K562 (cell line): Measurements from ENCODE around the gene IFT122.

ENCODE experiments used
- CEBPB ChIP-seq: fragments of 450-650 bp; IDR thresholded peaks from 2 replicates; pipeline ENCODE4 v1.6.1; 2016; ENCODE audit warnings: missing genetic modification characterization, missing compliant biosample characterization
- GABPB1 ChIP-seq: sonication (generic); formaldehyde crosslinking; IDR thresholded peaks from 2 replicates; pipeline ENCODE4 v1.8.0; 2022; ENCODE audit warnings: mild to moderate bottlenecking, missing genetic modification reagents
- POLR2G ChIP-seq: fragments of 200-400 bp; formaldehyde crosslinking; IDR thresholded peaks from 2 replicates; pipeline ENCODE4 v1.6.1; 2017; ENCODE audit warnings: low read depth, mild to moderate bottlenecking, antibody characterized with exemption, low read length, moderate library complexity
- SRSF1 ChIP-seq: fragments of 200-400 bp; formaldehyde crosslinking; IDR thresholded peaks from 2 replicates; pipeline ENCODE4 v1.6.1; 2017; ENCODE audit warnings: mild to moderate bottlenecking, low read depth, low read length, moderate library complexity
- ZBTB7A ChIP-seq: IDR thresholded peaks from 2 replicates; pipeline ENCODE4 v1.6.1; 2011; ENCODE audit warnings: low read depth, mild to moderate bottlenecking, low read length, moderate library complexity, borderline replicate concordance; ENCODE audit not compliant: control insufficient read depth
- TF ChIP-seq, protein P1 (sequence below), 3 experiments: IDR thresholded peaks in 2 of 3; conservative IDR thresholded peaks in 1 of 3; 2 replicates each; pipeline ENCODE4 v1.5.1; 2011 to 2012; ENCODE audit warnings: low read length in 3 of 3, mild to moderate bottlenecking in 3 of 3, control low read depth in 2 of 3, improper control_type of control experiment in 1 of 3, inconsistent platforms in 1 of 3, low read depth in 1 of 3, mixed read lengths in 1 of 3, moderate library complexity in 1 of 3; ENCODE audit not compliant: insufficient read depth in 2 of 3

GRCh38 chr3:129567176-129567705, 127.2 kb downstream of the IFT122 start:
- TF ChIP-seq CEBPB (tag), result no peak
- TF ChIP-seq, protein P1, sequence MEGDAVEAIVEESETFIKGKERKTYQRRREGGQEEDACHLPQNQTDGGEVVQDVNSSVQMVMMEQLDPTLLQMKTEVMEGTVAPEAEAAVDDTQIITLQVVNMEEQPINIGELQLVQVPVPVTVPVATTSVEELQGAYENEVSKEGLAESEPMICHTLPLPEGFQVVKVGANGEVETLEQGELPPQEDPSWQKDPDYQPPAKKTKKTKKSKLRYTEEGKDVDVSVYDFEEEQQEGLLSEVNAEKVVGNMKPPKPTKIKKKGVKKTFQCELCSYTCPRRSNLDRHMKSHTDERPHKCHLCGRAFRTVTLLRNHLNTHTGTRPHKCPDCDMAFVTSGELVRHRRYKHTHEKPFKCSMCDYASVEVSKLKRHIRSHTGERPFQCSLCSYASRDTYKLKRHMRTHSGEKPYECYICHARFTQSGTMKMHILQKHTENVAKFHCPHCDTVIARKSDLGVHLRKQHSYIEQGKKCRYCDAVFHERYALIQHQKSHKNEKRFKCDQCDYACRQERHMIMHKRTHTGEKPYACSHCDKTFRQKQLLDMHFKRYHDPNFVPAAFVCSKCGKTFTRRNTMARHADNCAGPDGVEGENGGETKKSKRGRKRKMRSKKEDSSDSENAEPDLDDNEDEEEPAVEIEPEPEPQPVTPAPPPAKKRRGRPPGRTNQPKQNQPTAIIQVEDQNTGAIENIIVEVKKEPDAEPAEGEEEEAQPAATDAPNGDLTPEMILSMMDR (IDR thresholded peaks at IDR 0.05 in 2 of 3, conservative IDR thresholded peaks at IDR 0.05 in 1 of 3; ENCODE audit: insufficient read depth in 2 of 3, low read depth in 1 of 3, low read length in 3 of 3), result no peak
- TF ChIP-seq GABPB1 (CRISPR knock-in tag), result no peak
- TF ChIP-seq POLR2G, result no peak
- no peak for TF ChIP-seq ZBTB7A
- no peak for TF ChIP-seq SRSF1
